Pancreas (tissue), 10 donors: ENCODE results near the gene RNF38. TPM values are rescaled to one million over a fixed set of nuclear protein-coding genes. Genes with fewer than 3 reads are reported as not detected.
A peak's percentile ranks its signal among the peaks of the same experiment; 100 is the strongest.
"Not testable (repeated sequence)": the region's sequence is repeated elsewhere in the genome, so short reads cannot be mapped to it uniquely, and the experiment has no call there.

Experiments
- ATAC-seq, 4 donors: fragments of 200-7000 bp; cut with Tn5 transposase; one replicate each; pipeline versions ENCODE4 v1.8.0 to v1.9.1; 2020; ENCODE audit warnings: mild to moderate bottlenecking in 4 of 4, moderate library complexity in 4 of 4
- DNase-seq, 6 donors: peaks; one replicate each; pipeline ENCODE4 v3.0.0-alpha.2; 2020
- FAIRE-seq: peaks from 2 replicates; lab custom pipeline; 2012; peaks lifted over from hg19 to GRCh38; lab: Jason Lieb, UNC
- H3K27ac ChIP-seq, 4 donors: fragments of 200-600 bp; sonication (generic); 1 replicate in 3 of 4; 2 replicates in 1 of 4; pipeline versions ENCODE4 v1.5.0 to v1.8.0; 2020
- H3K27me3 ChIP-seq, 4 donors: fragments of 200-600 bp; one replicate each; pipeline ENCODE4 v1.8.0; 2021
- H3K36me3 ChIP-seq, 3 donors: fragments of 200-600 bp; sonication (generic) in 1 of 3; one replicate each; pipeline versions ENCODE4 v1.5.0 to v1.8.0; 2020 to 2021
- H3K4me1 ChIP-seq, 3 donors: fragments of 200-600 bp; one replicate each; pipeline ENCODE4 v1.8.0; 2021
- H3K4me3 ChIP-seq, 4 donors: fragments of 200-600 bp; sonication (generic) in 2 of 4; one replicate each; pipeline versions ENCODE4 v1.5.0 to v1.8.0; 2020 to 2021
- H3K9me3 ChIP-seq, 4 donors: fragments of 200-600 bp; one replicate each; pipeline ENCODE4 v1.8.0; 2021
- CTCF ChIP-seq, 4 donors: fragments of 200-600 bp; sonication (generic) in 3 of 4; IDR thresholded peaks; one replicate each; pipeline versions ENCODE4 v1.5.0 to v1.8.0; 2021; ENCODE audit warnings: antibody characterized with exemption in 4 of 4
- WGBS, 2 donors: extraction: QIAGEN DNeasy Blood & Tissue Kit; methylation state at CpG; one replicate each; pipeline ENCODE4 v1.1.7; 2013; 5-methylcytosine and 5-hydroxymethylcytosine counted together
- intact Hi-C, 3 donors: fragments of 100-400 bp; cut with DNase I; formaldehyde crosslinking; loops; one replicate each; pipeline versions ENCODE4 v1.11.1 to v1.14.2; 2022
- polyA plus RNA-seq, 2 donors: library from polyadenylated mRNA; stranded (reverse); fragments of 200-250 nt; gene quantifications; one replicate each; pipeline ENCODE4 v1.2.3, GENCODE V29; 2013
- total RNA-seq, 6 donors: library from RNA; stranded (reverse); fragmentation: NEBNext Ultra II Directional in 4 of 6; extraction: Animal tissue kit (Norgen Biotek cat#: 25700) in 4 of 6; gene quantifications; one replicate each; pipeline versions ENCODE4 v1.2.1 to v1.2.4, GENCODE V29; 2021 to 2023
- donor health status: healthy with polysubstance abuse.
- donor health status: DM: no; HTN: no; CAD: no; lungs with moderate emphysema.
- donor health status: DM: no; HTN: no; CAD: no.
- donor health status: control.
- donor health status: control.
- donor health status: Bipolar disorder and iron deficiency.
- donor health status: DM: yes; HTN: yes; CAD: no.
- donor health status: DM: no; HTN: no; CAD: no.
- donor health status: DM: no; HTN: no; CAD: no.
- donor health status: DM: yes; HTN: yes; CAD: no.

The RNF38 gene
- total and polyA plus RNA-seq, 8 donors, result 4.4 to 39.4 (median 17.8) TPM

- Histone ChIP-seq H3K4me1 (peaks cover 0 to 15% (median 4%) of the 10 kb centered on the region in 3 donors), H3K9me3 (no peaks in the 10 kb centered on the region), H3K27ac (no peak overlapping the region), H3K27me3 (no peaks in the 10 kb centered on the region), H3K36me3 (no peaks in the 10 kb centered on the region), H3K4me3 (no peak overlapping the region)
- DNase-seq, result no peak
- intact Hi-C loops, result loop anchor here in 1 of 3 donors (10.0 kb wide), 1 partner anchor 79 kb away; no protein-coding TSS in a partner anchor
- no peak for TF ChIP-seq CTCF (IDR thresholded peaks at IDR 0.05)
- ATAC-seq, result no peak
- WGBS, 2 donors, result 85 to 93% methylated on average over 12 of the region's 12 CpGs
- no peak for FAIRE-seq
Measured at GRCh38 chr9:36323926-36324325, 76.1 kb downstream of the RNF38 start.

GRCh38 chr9:36322462-36322861, 77.6 kb downstream of the RNF38 start:
- peaks cover 0 to 20% (median 4%) of the 10 kb centered on the region in 3 donors for H3K4me1 ChIP-seq
- no peaks in the 10 kb centered on the region for H3K36me3 ChIP-seq
- H3K27ac ChIP-seq, result no peak overlapping the region
- ATAC-seq (no peak), DNase-seq (no peak), FAIRE-seq (no peak)
- whole genome bisulfite sequencing, 2 donors, result 55 to 58% methylated on average over 3 of the region's 3 CpGs
- no peaks in the 10 kb centered on the region for H3K27me3 ChIP-seq
- no peak for TF ChIP-seq CTCF (IDR thresholded peaks at IDR 0.05)
- intact Hi-C loops, result loop anchor here in 1 of 3 donors (10.0 kb wide), 1 partner anchor 78 kb away; no protein-coding TSS in a partner anchor
- H3K4me3 ChIP-seq, result no peak overlapping the region
- H3K9me3 ChIP-seq, result no peaks in the 10 kb centered on the region

- H3K4me1 ChIP-seq, result peaks cover 0 to 20% (median 4%) of the 10 kb centered on the region in 3 donors
- not testable (repeated sequence) for FAIRE-seq, H3K27me3 ChIP-seq, H3K9me3 ChIP-seq, ATAC-seq, H3K27ac ChIP-seq, H3K36me3 ChIP-seq, H3K4me3 ChIP-seq, DNase-seq
- intact Hi-C loops, result loop anchor here in 1 of 3 donors (10.0 kb wide), 1 partner anchor 77 kb away; no protein-coding TSS in a partner anchor
- 82 to 88% methylated on average over 4 of the region's 4 CpGs for WGBS, 2 donors
Measured at GRCh38 chr9:36321903-36322302, 78.2 kb downstream of the RNF38 start.

- ATAC-seq, result peak in 1 of 4 donors; percentile 18
- FAIRE-seq, result no peak
- H3K36me3 ChIP-seq, result no peaks in the 10 kb centered on the region
- peaks cover 4 to 20% (median 6%) of the 10 kb centered on the region in 3 donors for H3K4me1 ChIP-seq
- no peaks in the 10 kb centered on the region for H3K27me3 ChIP-seq
- DNase-seq, result no peak
- no peak overlapping the region for H3K4me3 ChIP-seq
- no peaks in the 10 kb centered on the region for H3K9me3 ChIP-seq
- peak overlapping the region; percentile 66 to 81 (median 74) for H3K27ac ChIP-seq
- no peak for TF ChIP-seq CTCF (IDR thresholded peaks at IDR 0.05)
- intact Hi-C loops, result loop anchor here in 1 of 3 donors (10.0 kb wide), 1 partner anchor 76 kb away; no protein-coding TSS in a partner anchor
- WGBS, 2 donors, result 25 to 30% methylated on average over 5 of the region's 5 CpGs
Measured at GRCh38 chr9:36320466-36320865, 79.6 kb downstream of the RNF38 start.

- no peaks in the 10 kb centered on the region for H3K36me3 ChIP-seq
- intact Hi-C loops, result loop anchor here in 1 of 3 donors (10.0 kb wide), 1 partner anchor 75 kb away; no protein-coding TSS in a partner anchor
- ATAC-seq (peak; percentile 66 to 85 (median 70)), FAIRE-seq (no peak), DNase-seq (peak in 4 of 6 donors; percentile 28 to 48 (median 41))
- H3K4me1 ChIP-seq, result peaks cover 4 to 20% (median 6%) of the 10 kb centered on the region in 3 donors
- no peaks in the 10 kb centered on the region for H3K27me3 ChIP-seq
- no peaks in the 10 kb centered on the region for H3K9me3 ChIP-seq
- peak overlapping the region; percentile 66 to 81 (median 74) for H3K27ac ChIP-seq
- no peak overlapping the region for H3K4me3 ChIP-seq
- WGBS, 2 donors, result 39 to 61% methylated on average over 6 of the region's 6 CpGs
- no peak for TF ChIP-seq CTCF (IDR thresholded peaks at IDR 0.05)
Measured at GRCh38 chr9:36319806-36320205, 80.3 kb downstream of the RNF38 start.
